ENCODE data around the gene RBM12. TPM values are rescaled to one million over a fixed set of nuclear protein-coding genes. Genes with fewer than 3 reads are reported as not detected.
"Not testable (repeated sequence)": the region's sequence is repeated elsewhere in the genome, so short reads cannot be mapped to it uniquely, and the experiment has no call there.

Gene RBM12
- total RNA-seq, 1 donor from 2014 or later: 147 TPM

DNA sequence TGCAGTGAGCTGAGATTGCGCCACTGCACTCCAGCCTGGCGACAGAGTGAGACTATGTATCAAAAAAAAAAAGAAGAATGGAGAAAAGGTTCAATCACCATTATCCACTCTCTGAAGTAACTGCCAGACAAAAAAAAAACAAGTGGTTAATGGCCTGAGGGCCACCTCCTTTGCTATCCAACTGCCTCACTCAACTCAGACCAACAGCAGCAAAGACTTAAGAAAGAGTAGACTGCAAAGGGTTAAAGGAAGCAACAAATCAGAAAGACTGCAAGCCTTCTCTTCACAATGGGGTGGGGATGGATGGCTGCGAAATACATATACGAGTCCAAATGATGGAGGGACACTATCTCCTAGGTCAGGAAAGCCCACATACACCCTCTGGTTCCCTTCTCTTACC, 31.3 kb upstream of the RBM12 start:
- H3K4me3 Mint-ChIP-seq (ENCODE audit: unreplicated experiment): no peak overlapping the region
- peaks cover 17% of the 10 kb centered on the region for H3K4me1 Mint-ChIP-seq (ENCODE audit: low read depth, unreplicated experiment)
- H3K36me3 Mint-ChIP-seq (ENCODE audit: unreplicated experiment): no peaks in the 10 kb centered on the region
- no peak overlapping the region for H3K27ac Mint-ChIP-seq (ENCODE audit: unreplicated experiment)
- peaks cover 11% of the 10 kb centered on the region for H3K27me3 Mint-ChIP-seq (ENCODE audit: unreplicated experiment)
- H3K9me3 Mint-ChIP-seq (ENCODE audit: unreplicated experiment): peaks cover 5% of the 10 kb centered on the region
- DNase-seq: no peak
- TF ChIP-seq, protein P1, sequence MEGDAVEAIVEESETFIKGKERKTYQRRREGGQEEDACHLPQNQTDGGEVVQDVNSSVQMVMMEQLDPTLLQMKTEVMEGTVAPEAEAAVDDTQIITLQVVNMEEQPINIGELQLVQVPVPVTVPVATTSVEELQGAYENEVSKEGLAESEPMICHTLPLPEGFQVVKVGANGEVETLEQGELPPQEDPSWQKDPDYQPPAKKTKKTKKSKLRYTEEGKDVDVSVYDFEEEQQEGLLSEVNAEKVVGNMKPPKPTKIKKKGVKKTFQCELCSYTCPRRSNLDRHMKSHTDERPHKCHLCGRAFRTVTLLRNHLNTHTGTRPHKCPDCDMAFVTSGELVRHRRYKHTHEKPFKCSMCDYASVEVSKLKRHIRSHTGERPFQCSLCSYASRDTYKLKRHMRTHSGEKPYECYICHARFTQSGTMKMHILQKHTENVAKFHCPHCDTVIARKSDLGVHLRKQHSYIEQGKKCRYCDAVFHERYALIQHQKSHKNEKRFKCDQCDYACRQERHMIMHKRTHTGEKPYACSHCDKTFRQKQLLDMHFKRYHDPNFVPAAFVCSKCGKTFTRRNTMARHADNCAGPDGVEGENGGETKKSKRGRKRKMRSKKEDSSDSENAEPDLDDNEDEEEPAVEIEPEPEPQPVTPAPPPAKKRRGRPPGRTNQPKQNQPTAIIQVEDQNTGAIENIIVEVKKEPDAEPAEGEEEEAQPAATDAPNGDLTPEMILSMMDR (IDR thresholded peaks at IDR 0.05; ENCODE audit: partially characterized antibody, unreplicated experiment): no peak

DNA sequence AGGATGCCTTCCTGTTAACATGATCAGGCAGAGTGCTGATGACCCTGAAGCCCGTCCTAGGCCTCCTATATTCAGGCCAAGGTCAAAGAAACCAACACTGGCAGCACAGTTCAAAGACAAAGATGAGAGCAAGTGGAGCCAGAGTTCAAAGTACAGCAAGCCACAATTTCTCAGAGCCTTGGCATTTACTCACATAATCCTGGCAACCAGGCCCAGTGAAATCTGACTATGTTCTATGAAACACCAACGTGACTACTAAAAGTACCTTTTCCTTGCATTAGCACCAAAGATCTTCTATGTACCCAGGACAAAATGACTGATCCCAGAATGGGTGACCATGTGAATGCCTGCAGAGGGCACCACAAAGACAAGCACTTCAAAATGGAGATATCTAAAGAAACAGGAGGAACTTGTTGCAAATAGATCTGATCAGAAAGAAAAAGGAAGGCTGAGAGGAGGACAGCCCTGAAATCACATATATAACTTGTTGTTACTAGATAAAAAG, 30.6 kb upstream of the RBM12 start:
- Mint-ChIP-seq H3K9me3 (ENCODE audit: unreplicated experiment) (peaks cover 5% of the 10 kb centered on the region), H3K36me3 (ENCODE audit: unreplicated experiment) (no peaks in the 10 kb centered on the region)

GRCh38 chr20:35690265-35690664, 25.6 kb upstream of the RBM12 start:
- TF ChIP-seq, protein P1 (IDR thresholded peaks at IDR 0.05; ENCODE audit: partially characterized antibody, unreplicated experiment): no peak
- Mint-ChIP-seq H3K4me3 (ENCODE audit: unreplicated experiment) (no peak overlapping the region), H3K27me3 (ENCODE audit: unreplicated experiment) (no peaks in the 10 kb centered on the region), H3K9me3 (ENCODE audit: unreplicated experiment) (peaks cover 2% of the 10 kb centered on the region), H3K4me1 (ENCODE audit: low read depth, unreplicated experiment) (no peaks in the 10 kb centered on the region), H3K27ac (ENCODE audit: unreplicated experiment) (no peak overlapping the region), H3K36me3 (ENCODE audit: unreplicated experiment) (peaks cover 7% of the 10 kb centered on the region)
- DNase-seq: no peak

More for the DNA sequence above, 30.6 kb upstream of the RBM12 start:
- TF ChIP-seq, protein P1 (IDR thresholded peaks at IDR 0.05; ENCODE audit: partially characterized antibody, unreplicated experiment): no peak
- DNase-seq: no peak
- peaks cover 16% of the 10 kb centered on the region for H3K4me1 Mint-ChIP-seq (ENCODE audit: low read depth, unreplicated experiment)
- H3K4me3 Mint-ChIP-seq (ENCODE audit: unreplicated experiment): no peak overlapping the region
- peaks cover 10% of the 10 kb centered on the region for H3K27me3 Mint-ChIP-seq (ENCODE audit: unreplicated experiment)
- no peak overlapping the region for H3K27ac Mint-ChIP-seq (ENCODE audit: unreplicated experiment)

DNA sequence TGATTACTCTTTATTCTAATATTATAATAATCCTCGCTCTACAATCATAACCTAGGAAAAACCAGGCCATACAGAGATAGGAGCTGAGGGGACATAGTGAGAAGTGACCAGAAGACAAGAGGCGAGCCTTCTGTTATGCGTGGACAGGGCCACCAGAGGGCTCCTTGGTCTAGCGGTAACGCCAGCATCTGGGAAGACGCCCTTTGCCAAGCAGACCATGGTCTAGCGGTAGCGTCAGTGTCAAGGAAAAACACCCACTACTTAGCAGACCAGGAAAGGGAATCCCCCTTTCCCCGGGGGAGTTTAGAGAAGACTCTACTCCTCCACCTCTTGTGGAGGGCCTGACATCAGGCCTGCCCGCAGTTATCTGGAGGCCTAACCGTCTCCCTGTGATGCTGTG, 22.2 kb upstream of the RBM12 start:
- H3K27ac Mint-ChIP-seq (ENCODE audit: unreplicated experiment); H3K27me3 Mint-ChIP-seq (ENCODE audit: unreplicated experiment); H3K9me3 Mint-ChIP-seq (ENCODE audit: unreplicated experiment); H3K4me3 Mint-ChIP-seq (ENCODE audit: unreplicated experiment); H3K4me1 Mint-ChIP-seq (ENCODE audit: low read depth, unreplicated experiment); H3K36me3 Mint-ChIP-seq (ENCODE audit: unreplicated experiment): not testable (repeated sequence)
- peak; percentile 29 for DNase-seq

DNA sequence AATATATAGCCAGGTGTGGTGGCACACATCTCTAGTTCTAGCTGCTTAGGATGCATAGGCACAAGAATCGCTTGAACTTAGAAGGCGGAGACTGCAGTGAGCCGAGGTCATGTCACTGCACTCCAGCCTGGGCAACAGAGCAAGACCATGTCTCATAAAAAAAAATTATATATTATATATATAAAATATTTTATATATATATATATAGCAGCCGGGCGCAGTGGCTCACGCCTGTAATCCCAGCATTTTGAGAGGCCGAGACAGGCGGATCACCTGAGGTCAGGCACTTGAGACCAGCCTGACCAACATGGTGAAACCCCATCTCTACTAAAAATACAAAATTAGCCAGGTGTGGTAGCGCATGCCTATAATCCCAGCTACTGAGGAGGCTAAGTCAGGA, 20.7 kb upstream of the RBM12 start:
- H3K27ac Mint-ChIP-seq (ENCODE audit: unreplicated experiment); H3K9me3 Mint-ChIP-seq (ENCODE audit: unreplicated experiment); H3K27me3 Mint-ChIP-seq (ENCODE audit: unreplicated experiment); H3K4me3 Mint-ChIP-seq (ENCODE audit: unreplicated experiment); H3K36me3 Mint-ChIP-seq (ENCODE audit: unreplicated experiment); H3K4me1 Mint-ChIP-seq (ENCODE audit: low read depth, unreplicated experiment); DNase-seq: not testable (repeated sequence)

- H3K27ac Mint-ChIP-seq (ENCODE audit: unreplicated experiment): no peak overlapping the region
- no peaks in the 10 kb centered on the region for H3K27me3 Mint-ChIP-seq (ENCODE audit: unreplicated experiment)
- no peak overlapping the region for H3K4me3 Mint-ChIP-seq (ENCODE audit: unreplicated experiment)
- TF ChIP-seq, protein P1 (IDR thresholded peaks at IDR 0.05; ENCODE audit: partially characterized antibody, unreplicated experiment): no peak
- no peaks in the 10 kb centered on the region for H3K36me3 Mint-ChIP-seq (ENCODE audit: unreplicated experiment)
- no peak for DNase-seq
- no peaks in the 10 kb centered on the region for H3K9me3 Mint-ChIP-seq (ENCODE audit: unreplicated experiment)
- H3K4me1 Mint-ChIP-seq (ENCODE audit: low read depth, unreplicated experiment): peaks cover 3% of the 10 kb centered on the region
Measured at GRCh38 chr20:35681960-35682359, 17.3 kb upstream of the RBM12 start.

Measured in glutamatergic neuron (in vitro differentiated cells).